NOMO-1 treated with dmso at 0.1 percent for 144 hours (cell line): ENCODE measurements around the gene METTL9.
"Not testable (repeated sequence)": the region's sequence is repeated elsewhere in the genome, so short reads cannot be mapped to it uniquely, and the experiment has no call there.

ENCODE experiments used
- DNase-seq: peaks from one replicate; lab custom pipeline; 2025; ENCODE audit not compliant: unreplicated experiment; lab: John Stamatoyannopoulos, UW

METTL9 gene

GRCh38 chr16:21599122-21600030, at the start of gene METTL9:
Gene METTL9 (plus strand): TSS chr16:21599577. CDS start chr16:21599734, 157 bp downstream.
- peak; percentile 91 for DNase-seq

- DNase-seq = not testable (repeated sequence)
These were observed 49.4 kb upstream of the METTL9 start for GRCh38 chr16:21549975-21550374.

- DNase-seq = not testable (repeated sequence)
These were observed 48.9 kb upstream of the METTL9 start for GRCh38 chr16:21550435-21550834.

- DNase-seq = not testable (repeated sequence)
These were observed 48.3 kb upstream of the METTL9 start for GRCh38 chr16:21551076-21551475.

- DNase-seq = not testable (repeated sequence)
These were observed 47.8 kb upstream of the METTL9 start for GRCh38 chr16:21551600-21551999.

GRCh38 chr16:21553481-21554296, 45.7 kb upstream of the METTL9 start:
- not testable (repeated sequence) for DNase-seq

- peak; percentile 77 for DNase-seq
These were observed 44.4 kb upstream of the METTL9 start for GRCh38 chr16:21554795-21555585.

GRCh38 chr16:21555621-21556020, 43.8 kb upstream of the METTL9 start:
- DNase-seq = not testable (repeated sequence)

GRCh38 chr16:21556026-21556595, 43.3 kb upstream of the METTL9 start:
- not testable (repeated sequence) for DNase-seq

- not testable (repeated sequence) for DNase-seq
These were observed 42.6 kb upstream of the METTL9 start for GRCh38 chr16:21556651-21557241.

GRCh38 chr16:21560462-21560861, 38.9 kb upstream of the METTL9 start:
- DNase-seq = no peak

GRCh38 chr16:21563676-21564075, 35.7 kb upstream of the METTL9 start:
- no peak for DNase-seq

- not testable (repeated sequence) for DNase-seq
These were observed 35.0 kb upstream of the METTL9 start for GRCh38 chr16:21564367-21564766.

- no peak for DNase-seq
These were observed 33.9 kb upstream of the METTL9 start for GRCh38 chr16:21565507-21565860.

GRCh38 chr16:21565861-21566669, 33.3 kb upstream of the METTL9 start:
- DNase-seq = peak; percentile 70

- no peak for DNase-seq
These were observed 32.4 kb upstream of the METTL9 start for GRCh38 chr16:21566891-21567414.

- not testable (repeated sequence) for DNase-seq
These were observed 31.9 kb upstream of the METTL9 start for GRCh38 chr16:21567496-21567895.

- DNase-seq = no peak
These were observed 30.7 kb upstream of the METTL9 start for GRCh38 chr16:21568502-21569189.

GRCh38 chr16:21570676-21571017, 28.7 kb upstream of the METTL9 start:
- no peak for DNase-seq
